KOPT-K1 (cell line): Measurements from ENCODE around the gene RASGRF1.

ENCODE experiments used
- H3K27ac ChIP-seq: fragments of 200-600 bp; sonication (generic); 2 replicates; pipeline ENCODE4 v1.5.1; 2016; ENCODE audit warnings: antibody characterized with exemption, mild to moderate bottlenecking, low read depth, low read length; ENCODE audit not compliant: poor library complexity, severe bottlenecking
- H3K36me3 ChIP-seq: fragments of 200-600 bp; sonication (generic); 2 replicates; pipeline ENCODE4 v1.5.1; 2017; ENCODE audit warnings: antibody characterized with exemption, mild to moderate bottlenecking, low read length, moderate library complexity; ENCODE audit not compliant: insufficient read depth
- H3K9me3 ChIP-seq: fragments of 200-600 bp; sonication (generic); 2 replicates; pipeline ENCODE4 v1.5.1; 2017; ENCODE audit warnings: antibody characterized with exemption, low read length, mild to moderate bottlenecking; ENCODE audit not compliant: insufficient read depth, poor library complexity, severe bottlenecking

The RASGRF1 gene

DNA sequence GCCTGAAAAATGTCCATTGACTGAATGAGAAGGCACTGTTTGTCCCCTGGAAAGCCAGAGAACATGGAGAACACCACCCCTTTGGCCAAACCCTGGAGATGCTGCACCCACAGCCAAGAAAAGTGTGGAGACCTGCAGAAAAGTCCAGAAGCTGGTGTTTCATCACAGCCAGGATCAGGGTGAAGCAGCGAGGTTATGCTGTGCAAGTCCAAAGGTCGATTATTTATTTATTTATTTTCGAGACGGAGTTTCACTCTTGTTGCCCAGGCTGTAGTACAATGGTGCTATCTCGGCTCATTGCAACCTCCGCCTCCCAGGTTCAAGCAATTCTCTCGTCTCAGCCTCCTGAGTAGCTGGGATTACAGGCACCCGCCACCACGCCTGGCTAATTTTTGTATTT, 140.2 kb downstream of the RASGRF1 start:
- H3K9me3 ChIP-seq: no peaks in the 10 kb centered on the region
- H3K36me3 ChIP-seq: no peaks in the 10 kb centered on the region
- H3K27ac ChIP-seq: no peak overlapping the region

DNA sequence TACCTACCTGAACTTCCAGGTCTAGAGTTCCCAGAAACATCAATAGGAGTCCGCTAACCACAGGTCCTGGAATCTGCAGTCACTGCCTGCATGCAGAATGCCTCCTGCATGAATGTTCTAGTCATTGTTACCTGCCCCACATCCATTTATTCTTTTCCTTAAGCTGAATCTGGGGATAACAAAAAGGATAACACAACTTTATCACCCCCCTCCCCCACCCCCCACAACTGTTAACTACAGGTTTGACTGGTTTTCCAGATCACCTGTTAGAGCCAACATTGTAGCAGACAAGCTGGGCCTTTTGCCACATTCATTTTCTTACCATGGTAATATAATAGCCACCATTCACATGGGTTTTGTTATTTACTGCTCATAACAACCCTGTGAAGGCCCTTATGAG, 141.1 kb downstream of the RASGRF1 start:
- no peaks in the 10 kb centered on the region for H3K9me3 ChIP-seq
- no peaks in the 10 kb centered on the region for H3K36me3 ChIP-seq
- no peak overlapping the region for H3K27ac ChIP-seq

DNA sequence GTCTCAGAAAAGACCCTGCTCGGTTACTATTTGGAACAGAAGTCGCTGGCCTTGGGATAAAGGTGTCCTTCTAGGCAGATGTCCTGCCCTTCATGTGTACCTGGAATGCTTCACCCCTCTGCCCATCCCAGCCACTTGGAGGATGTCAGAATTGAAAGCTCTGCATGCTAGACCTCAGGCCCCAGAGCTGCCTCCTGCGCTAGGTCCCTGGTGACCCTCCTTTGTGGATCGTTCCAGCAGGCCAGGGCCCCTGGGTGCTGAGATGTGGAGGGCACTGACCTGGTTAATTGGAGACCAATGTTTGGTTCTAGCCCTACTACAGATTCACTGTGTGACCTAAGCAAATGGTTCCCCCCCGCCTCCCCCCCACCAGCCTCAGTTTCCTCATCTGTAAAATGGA, 143.1 kb downstream of the RASGRF1 start:
- H3K27ac ChIP-seq: no peak overlapping the region

DNA sequence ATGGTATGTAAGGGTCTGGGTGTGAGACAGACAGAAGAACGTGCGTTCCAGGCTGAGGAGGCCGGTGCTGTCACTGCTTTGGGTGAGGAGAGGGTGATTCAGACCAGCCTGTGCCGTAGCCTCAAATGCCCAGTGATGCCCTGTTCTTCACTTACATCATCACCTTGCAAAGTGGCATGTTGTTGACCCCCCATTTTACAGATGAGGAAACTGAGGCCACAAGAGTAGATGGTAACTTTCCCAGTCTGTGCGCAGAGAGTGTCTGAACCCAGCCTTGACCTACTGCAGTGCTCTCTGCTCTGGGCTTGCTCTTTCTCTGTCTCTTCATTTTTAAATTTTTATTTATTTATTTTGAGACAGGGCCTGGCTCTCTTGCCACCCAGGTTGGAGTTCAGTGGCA, 144.1 kb downstream of the RASGRF1 start:
- Histone ChIP-seq H3K9me3 (no peaks in the 10 kb centered on the region), H3K27ac (no peak overlapping the region), H3K36me3 (no peaks in the 10 kb centered on the region)

More for the DNA sequence above, 143.1 kb downstream of the RASGRF1 start:
- Histone ChIP-seq H3K36me3 (no peaks in the 10 kb centered on the region), H3K9me3 (no peaks in the 10 kb centered on the region)

DNA sequence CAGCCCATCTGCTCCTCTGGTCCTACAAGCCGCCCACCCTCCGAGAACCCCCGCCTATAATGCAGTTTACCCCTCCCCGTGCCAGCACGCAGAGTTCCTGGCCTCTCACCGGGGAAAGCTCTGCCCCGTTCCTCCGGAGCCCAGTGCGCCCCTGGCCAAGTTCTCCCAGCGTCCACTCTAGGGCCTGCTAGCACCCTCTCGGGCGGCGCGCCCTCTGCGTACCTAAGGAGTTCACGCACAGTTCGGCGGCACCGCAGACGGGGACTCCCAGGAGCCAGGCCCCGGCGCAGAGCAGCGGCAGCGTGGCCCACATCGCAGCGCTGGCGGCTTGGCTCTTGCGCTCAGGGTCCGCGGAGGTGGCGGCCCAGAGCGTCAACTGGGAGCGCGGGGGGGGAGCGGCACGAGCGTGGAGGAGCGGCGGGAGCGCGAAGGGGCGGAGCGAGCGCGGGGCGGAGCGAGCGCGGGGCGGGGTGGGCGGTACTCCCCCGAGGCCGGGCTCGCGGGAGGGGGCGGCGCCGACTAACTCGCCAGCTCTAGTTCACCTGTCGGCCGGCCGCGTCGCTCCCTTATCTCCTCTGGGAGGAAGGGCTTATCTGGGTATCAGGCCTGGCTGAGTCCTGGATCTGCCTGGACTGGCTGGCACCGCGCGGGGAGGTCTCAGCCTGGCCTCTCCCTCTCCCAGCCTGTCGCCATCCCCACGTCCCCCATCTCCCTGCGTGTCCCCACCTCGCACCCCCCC, 145.7 kb downstream of the RASGRF1 start, which contains the start of gene CTSH:
Gene CTSH, minus strand, starts transcription at position 378 of the 739 bp plus-strand sequence. Its CDS starts 65 bp downstream, at position 313.
- Histone ChIP-seq H3K9me3 (no peaks in the 10 kb centered on the region), H3K36me3 (no peaks in the 10 kb centered on the region), H3K27ac (peak within 1 kb of the TSS; percentile 55)

DNA sequence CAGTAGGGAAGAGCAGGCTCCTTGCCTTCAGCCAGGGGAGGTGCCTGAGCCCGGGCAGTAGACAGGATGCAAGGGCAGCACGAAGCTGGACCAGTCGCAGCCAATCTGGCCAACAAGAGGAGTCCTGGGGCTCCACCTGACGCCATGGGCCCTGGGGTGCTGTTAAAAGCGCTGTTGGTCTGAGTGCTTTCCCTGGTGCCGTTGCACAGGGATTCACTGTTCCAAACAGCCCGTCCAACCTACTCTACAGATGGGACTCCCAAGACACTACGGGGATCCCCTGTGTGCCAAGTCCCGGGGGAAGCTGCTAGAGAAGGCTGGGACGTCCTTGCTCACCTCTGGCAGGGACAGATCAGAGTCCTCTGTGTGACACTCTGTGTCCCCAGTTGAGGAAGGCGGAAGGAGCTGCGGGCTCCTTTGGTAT, 146.4 kb downstream of the RASGRF1 start:
- H3K36me3 ChIP-seq: no peaks in the 10 kb centered on the region
- H3K9me3 ChIP-seq: no peaks in the 10 kb centered on the region
- H3K27ac ChIP-seq: peak overlapping the region; percentile 55

DNA sequence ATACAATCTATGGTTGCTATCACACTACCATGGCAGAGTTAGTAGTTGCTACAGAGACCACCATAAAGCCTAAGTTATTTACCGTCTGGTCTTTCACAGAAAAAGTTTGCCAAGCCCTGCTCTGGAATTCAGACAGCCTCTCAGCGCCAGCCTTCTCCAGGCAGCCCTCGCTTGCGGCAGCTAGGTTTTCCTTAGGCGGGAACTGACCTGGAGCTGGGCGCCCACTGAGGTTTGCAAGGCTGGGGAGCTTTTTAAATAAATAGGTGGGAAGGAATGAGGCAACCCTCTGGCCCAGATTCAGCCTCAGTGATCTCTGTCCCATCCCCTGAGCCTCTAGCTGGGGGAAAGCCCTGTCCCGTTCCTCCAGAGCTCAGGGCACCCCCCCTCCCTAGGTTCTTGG, 146.9 kb downstream of the RASGRF1 start:
- H3K9me3 ChIP-seq: no peaks in the 10 kb centered on the region
- no peaks in the 10 kb centered on the region for H3K36me3 ChIP-seq
- peak overlapping the region; percentile 55 for H3K27ac ChIP-seq

DNA sequence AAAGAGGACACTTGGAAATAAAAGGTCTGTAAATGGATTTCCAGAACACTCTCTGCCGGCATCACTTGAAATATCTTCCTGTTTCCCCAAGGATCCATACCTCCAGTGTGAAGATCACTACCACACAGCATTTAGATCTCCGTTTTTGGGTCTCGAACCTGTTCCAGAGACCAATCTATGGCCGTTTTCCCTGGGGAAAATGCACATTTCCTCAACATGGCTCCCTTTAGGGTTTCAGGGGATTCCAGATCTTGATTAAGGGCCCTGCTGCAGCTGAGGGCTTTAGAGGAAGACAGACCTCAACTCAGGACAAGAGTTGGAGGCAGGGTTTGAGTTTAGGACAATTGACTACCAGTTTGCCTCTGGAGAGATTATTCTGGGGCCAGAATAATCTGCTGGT, 147.8 kb downstream of the RASGRF1 start:
- Histone ChIP-seq H3K27ac (no peak overlapping the region), H3K36me3 (no peaks in the 10 kb centered on the region), H3K9me3 (no peaks in the 10 kb centered on the region)

DNA sequence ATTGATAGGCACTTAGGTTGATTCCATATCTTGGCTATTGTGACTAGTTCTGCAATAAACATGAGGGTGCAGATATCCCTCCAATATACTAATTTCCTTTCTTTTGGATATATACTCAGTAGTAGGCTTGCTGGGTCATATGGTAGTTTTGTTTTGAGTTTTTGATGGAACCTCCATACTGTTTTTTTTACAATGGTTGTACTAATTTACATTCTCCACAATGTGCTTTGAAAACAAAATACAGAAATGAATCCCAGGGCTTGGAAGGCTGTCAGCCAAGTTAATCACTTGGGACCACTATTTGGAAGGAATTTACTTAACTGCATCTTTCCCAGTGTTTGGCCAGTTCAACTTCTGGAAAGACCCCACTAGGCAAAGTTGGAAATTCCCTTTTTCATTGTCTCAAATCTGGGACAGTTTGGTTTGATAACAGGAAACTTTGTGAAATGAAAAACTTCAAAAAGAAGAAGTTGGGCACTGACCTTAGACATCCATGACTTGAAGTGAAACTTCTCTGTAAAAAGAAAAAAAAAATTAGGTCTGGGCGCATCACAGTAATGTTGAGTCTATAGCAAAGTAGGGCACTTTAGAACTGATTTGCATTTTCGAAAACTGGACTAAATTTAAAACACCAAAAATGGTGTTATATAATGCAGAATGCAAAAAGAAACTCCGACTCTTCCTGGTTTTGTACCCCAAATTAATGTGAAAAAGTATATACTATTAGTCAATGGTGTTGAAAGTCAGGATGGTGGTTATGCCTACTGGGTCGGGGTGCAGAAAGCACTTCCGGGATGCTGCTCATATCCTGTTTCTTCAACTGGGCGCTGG, 151.7 kb downstream of the RASGRF1 start:
- H3K36me3 ChIP-seq: peaks cover 19% of the 10 kb centered on the region; the same call in 1 of the 2 replicates
- no peaks in the 10 kb centered on the region for H3K9me3 ChIP-seq
- peak overlapping the region; percentile 87 for H3K27ac ChIP-seq

DNA sequence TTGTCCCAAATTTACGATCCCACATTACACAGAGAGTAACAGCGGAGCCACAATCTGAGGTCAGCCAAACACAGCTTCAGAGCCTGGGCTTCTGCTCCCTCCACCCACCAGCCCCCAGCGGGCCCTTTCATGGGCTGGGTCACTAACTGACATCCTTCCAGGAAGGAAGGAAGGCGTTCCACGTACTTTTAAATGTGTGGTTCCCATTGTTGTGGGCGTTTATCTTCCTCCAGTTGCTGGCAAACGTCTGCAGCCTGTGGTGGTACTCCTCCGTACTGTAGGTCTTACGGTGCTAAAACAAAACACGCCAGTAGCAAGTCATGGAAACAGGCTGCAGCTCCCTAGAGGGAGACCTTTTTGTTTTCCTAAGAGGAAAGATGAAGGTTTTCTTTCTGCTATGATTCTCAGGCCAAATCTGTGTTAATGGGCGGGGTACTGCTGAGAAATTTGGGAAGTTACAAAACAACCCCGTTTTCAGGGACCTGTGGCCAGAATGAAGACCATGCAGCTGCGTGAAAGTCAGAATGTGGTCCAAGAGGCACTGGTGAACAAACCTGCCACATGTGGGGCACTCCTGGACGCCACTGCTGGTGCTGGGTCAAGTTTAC, 153.3 kb downstream of the RASGRF1 start:
- Histone ChIP-seq H3K27ac (peak overlapping the region; percentile 87), H3K36me3 (peaks cover 27% of the 10 kb centered on the region; the same call in 1 of the 2 replicates), H3K9me3 (no peaks in the 10 kb centered on the region)

DNA sequence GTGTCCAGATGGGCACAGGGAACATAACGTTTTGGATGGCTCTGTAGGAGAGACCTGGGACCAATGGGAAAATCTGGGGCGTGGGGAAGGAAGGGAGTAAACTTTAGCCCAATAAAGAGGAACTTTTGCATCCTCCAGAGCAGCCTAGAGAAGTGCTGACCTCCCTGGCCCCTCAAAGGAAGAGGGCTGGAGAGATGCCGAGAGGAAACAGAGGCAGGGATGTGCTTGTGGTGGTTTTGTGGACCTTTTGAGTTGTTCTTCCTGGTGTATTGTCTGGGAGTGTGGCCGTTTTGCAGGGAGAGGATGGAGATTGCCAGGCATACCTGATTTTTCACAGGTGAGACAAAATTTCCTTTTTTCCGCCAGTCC, 155.9 kb downstream of the RASGRF1 start:
- Histone ChIP-seq H3K9me3 (no peaks in the 10 kb centered on the region), H3K27ac (no peak overlapping the region), H3K36me3 (peaks cover 29% of the 10 kb centered on the region; the same call in 1 of the 2 replicates)

DNA sequence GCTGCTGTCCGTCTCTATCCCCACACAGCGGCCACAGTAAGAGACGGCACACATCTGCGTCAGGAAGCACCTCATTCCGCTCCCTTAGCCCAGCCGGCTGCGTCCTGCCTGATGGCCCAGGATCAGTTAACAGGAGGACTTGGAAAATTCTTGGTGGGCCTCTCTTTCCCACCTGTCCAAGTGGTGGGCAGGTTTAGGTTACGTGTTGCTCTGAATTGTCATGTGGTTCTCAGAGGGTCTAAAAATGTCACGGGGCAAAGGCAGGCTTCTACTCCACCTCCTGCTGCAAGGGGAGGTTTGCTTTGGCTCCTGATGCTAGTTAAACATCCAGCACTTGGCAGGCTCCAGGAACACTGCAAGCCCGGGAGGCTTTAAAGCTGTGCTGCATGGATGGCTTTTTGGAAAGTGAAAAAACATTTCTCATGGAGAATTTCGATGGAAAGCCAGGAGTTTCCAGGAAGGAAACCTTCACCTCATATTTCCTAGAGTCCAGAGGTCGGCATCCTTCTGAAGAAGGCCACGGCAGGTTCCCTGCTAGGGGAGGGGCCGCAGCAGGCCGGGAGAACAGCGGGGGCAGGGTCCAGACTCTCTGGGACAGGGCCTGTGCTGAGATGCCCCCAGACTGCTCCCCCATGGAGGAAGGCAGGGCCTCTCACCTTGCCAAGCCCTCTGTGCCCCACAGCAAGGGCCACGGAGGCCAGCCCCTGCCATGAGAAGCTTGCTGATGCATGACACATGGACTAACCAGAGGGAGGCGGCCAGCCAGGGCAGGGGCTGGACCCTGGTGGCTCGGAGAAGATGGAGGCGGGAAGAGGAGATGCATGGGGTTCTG, 156.5 kb downstream of the RASGRF1 start:
- Histone ChIP-seq H3K27ac (no peak overlapping the region), H3K9me3 (no peaks in the 10 kb centered on the region), H3K36me3 (peaks cover 31% of the 10 kb centered on the region; the same call in 1 of the 2 replicates)

DNA sequence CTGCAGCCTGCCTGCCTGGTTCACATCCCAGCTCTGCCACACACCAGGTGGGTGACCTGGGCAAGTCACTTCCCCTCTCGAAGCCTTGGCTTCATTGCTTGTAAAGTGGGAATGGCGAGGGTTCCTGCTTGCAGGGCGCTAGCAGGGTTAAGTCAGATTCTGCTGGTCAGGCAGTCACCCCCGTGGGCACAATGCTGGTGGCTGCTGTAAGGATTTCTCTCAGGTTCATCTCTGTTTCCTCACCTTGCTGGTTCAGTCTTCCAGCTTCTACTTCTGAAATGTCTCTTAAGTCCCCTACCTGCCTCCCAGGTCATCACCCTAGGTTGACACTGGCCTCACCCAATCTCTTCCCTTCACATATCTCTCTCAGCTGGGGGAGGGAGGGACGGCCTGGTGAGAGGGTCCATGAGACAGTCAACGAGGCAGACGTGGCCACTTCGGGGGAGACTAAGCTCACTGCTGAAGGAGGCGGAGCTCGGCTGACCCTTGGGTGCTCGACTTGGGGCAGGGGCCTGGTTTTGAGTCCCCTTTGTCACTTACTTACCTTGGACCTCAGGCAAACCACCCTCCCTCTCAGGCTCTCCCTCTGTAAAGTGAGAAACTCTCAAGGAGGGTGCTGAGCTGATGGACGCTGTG, 157.3 kb downstream of the RASGRF1 start:
- Histone ChIP-seq H3K36me3 (peaks cover 31% of the 10 kb centered on the region; the same call in 1 of the 2 replicates), H3K27ac (no peak overlapping the region), H3K9me3 (no peaks in the 10 kb centered on the region)

DNA sequence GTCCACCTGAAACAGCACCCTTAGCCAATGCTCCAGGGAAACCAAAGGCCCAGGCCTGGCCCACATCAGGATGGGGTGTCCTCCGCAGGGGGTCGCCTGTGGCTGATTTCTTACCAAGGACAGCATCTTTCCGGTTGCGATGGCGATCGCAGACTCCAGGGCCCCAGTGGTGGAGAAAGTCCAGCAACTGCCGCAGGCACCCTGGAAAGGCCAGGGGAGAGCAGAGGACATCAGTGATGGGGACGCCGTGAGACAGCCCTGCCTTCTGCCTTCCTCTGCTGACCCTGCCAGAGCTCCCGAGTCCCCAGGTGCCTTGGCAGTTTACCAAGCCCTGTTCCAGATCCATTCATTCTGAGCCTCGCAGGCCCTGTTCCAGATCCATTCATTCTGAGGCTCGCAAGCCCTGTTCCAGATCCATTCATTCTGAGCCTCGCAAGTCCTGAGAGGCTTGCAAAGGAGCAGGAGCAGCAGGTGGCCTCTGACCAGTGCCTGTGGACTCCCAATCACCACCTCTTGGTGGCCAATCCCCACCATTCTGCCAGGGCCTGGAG, 158.2 kb downstream of the RASGRF1 start:
- H3K9me3 ChIP-seq: no peaks in the 10 kb centered on the region
- H3K27ac ChIP-seq: no peak overlapping the region
- H3K36me3 ChIP-seq: peaks cover 37% of the 10 kb centered on the region; the same call in 1 of the 2 replicates
